22Rv1 (cell line): ENCODE results near the gene SMARCD1.

Experiments used
- ZFX ChIP-seq: fragments of 450-650 bp; IDR thresholded peaks from 2 replicates; pipeline ENCODE4 v1.6.1; 2017; ENCODE audit warnings: antibody characterized with exemption, borderline replicate concordance
- TF ChIP-seq, protein P1 (sequence below): fragments of 450-650 bp; IDR thresholded peaks from 2 replicates; pipeline ENCODE4 v1.5.1; 2017; ENCODE audit warnings: mild to moderate bottlenecking

DNA sequence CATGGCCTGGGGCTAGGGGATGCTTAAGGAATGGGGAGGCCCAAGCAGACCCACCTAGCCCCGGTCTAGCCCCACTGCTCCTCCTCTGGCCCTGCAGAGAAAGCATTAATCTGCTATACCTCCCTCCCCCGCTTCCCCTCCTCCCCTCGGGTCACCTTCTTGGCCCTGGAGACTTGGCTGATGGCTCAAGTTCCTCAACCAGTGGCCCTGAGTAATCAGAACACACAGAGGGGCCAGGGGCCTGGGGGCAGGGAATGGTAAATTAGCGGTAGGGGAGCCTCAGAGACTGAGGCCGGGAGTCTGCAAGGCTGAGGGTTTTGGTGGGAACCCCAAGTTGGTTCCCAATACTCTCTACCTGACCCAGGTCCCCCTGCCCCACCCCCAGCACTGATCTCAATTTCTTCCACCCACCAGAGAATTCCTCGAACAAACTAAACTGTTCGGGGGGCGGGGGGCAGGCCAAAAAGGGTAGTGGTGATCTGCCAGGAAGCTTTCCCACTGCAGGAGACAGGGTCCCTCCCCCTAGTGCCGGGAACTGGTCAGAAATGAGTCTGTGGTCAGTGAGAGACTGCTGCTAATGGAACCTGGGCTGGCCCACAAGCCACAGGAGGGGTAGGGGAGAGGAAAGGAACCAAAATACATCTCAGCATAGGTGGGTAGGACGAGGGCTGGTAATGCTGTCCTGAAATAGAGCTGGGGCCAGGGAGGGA, 12.8 kb upstream of the SMARCD1 start:
- TF ChIP-seq, protein P1, sequence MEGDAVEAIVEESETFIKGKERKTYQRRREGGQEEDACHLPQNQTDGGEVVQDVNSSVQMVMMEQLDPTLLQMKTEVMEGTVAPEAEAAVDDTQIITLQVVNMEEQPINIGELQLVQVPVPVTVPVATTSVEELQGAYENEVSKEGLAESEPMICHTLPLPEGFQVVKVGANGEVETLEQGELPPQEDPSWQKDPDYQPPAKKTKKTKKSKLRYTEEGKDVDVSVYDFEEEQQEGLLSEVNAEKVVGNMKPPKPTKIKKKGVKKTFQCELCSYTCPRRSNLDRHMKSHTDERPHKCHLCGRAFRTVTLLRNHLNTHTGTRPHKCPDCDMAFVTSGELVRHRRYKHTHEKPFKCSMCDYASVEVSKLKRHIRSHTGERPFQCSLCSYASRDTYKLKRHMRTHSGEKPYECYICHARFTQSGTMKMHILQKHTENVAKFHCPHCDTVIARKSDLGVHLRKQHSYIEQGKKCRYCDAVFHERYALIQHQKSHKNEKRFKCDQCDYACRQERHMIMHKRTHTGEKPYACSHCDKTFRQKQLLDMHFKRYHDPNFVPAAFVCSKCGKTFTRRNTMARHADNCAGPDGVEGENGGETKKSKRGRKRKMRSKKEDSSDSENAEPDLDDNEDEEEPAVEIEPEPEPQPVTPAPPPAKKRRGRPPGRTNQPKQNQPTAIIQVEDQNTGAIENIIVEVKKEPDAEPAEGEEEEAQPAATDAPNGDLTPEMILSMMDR: no peak
- TF ChIP-seq ZFX: no peak
